ENCODE measurements around the gene NHEJ1.

NHEJ1 gene

DNA sequence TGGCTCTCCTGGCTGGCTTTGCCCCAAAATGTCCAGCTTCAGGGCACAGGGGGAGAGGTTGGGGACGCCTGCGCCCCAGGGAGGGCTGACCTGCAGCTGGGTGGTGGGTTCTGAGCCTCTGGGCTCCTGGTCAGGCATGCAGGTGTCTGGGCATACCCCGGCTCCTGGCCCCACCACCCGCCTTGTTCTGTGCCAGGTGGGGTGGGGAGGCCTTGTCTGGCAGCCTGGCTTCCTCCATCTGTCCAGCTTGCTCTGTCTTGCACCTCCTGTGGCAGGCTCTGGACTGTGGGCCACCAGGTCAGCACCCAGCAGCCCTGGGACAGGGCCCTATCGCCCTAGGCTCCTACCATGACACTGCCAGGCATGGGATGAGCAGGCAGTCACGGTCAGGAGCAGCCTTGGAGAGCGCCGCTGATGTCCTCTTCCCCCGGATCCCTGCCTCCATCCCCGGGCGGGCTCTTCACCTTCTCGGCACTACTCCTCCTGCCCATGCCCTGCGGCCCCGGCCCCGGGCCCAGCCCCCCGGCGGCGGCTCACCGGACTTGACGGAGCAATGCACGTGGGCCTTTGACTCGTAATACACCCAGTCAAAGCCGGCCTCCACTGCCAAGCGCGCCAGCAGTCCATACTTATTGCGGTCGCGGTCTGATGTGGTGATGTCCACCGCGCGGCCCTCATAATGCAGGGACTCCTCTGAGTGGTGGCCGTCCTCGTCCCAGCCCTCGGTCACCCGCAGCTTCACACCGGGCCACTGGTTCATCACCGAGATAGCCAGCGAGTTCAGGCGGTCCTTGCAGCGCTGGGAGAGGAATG lies 103.5 kb downstream of the NHEJ1 start:
- DNase-seq, result no peak

DNA sequence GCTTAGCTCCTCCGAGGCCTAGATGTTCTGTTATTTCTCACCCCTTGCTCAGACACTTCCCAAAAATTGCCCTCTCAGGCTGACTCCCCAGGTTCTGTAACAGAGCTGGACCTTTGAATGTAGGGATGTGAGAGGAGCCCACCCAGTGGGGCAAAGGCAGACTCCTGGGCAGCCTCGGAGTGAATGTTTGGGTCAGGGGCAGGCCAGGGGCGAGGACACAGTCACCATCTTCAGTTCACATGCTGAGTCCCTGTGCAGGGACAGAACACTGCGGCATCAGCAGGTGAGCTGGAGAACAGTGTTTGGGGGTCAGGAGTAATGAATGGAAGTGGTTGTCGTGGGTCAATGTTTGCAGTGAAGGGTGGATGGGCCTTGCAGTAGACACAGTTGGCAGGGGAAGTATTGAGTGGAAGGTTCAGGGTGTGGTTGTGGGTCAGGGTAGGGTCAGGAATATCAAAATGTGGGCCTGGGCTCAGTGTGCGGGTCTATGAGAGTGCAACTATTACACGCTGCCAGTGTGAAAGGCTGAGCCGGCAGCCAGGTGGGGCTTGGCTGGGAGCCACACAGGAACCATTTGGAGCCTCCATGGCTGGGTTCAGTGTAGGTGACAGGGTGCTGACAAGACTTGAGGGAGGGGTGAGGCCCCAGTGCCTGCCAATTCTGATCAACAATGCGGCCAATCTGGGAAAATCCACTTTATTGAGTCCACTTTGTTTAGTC lies 104.3 kb downstream of the NHEJ1 start:
- DNase-seq, result no peak

DNA sequence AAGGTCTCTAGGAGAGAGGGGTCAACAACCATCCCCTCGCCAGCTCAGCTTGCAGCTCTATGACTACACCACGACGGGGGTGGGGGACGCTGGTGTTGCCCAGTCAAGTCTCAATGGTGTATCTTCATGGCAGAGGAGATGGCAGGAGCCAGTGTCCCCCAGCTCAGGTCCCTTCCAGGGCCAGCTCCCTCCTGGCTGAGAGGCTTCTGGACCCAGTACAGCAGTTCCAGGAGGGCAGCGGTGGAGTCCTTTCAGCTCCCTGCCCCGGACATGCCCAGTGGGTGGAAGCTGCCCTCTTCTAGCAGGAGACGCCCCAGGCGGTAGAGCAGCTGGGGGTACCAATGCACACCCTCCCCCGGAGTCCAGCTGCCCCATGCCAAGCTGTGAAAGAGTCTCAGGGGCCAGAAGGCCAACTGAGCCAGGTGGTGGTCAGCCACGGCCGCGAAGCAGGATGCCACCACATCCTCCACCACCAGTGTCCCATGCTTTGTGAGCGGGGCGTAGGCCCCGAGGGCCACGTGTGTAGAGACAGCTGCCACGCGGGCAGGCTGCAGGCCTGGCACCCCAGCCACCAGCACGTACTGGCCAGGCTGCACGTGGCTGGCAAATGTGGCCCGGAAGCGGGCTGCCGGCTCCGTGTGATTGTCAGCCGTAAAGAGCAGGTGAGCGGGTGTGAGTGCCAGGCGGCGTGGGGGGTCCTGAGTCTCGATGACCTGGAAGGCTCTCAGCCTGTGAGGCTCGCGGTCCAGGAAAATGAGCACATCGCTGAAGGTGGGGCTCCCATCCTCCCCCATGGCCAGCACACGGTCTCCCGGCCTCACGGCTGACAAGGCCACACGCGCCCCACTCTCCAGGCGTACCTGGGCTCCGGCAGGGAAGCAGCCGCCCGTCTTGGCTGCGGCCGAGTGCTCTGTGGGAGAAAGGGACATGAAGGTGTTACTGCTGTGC lies 105.4 kb downstream of the NHEJ1 start:
- no peak for DNase-seq

- no peak for DNase-seq
Measured at GRCh38 chr2:219049282-219049681, 111.3 kb downstream of the NHEJ1 start.

DNA sequence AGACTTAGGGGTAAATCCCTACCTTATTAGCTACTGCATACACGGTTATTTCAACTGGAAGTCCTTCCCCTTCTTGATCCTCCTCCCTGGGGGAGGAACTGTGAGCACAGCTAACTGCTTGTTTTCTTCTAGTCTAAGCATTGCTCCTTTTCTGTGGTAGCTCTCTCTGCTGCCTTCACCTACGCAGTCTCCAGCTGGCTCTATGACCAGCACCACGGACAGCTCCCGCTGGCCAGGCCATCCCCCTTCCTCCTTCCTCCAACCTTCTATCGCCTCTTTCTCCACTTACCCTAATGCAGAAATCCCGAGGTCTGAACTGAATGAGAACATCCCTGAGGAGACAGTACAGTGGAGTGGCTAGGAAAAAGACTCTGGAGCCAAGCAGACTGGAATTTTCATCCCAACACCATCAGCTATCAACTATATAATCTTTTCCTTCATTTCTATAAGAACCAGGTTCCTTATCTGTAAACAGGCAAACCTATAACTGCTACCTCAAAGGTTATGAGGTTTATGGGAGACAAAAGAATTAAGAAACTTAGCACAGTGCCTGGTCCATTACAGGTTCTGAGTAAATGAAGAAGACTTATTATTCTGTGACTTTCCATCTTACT lies 114.6 kb downstream of the NHEJ1 start:
- peak; percentile 37 to 48 for DNase-seq

GRCh38 chr2:219042750-219043149 lies 117.9 kb downstream of the NHEJ1 start:
- DNase-seq, result no peak

GRCh38 chr2:219042157-219042556 lies 118.5 kb downstream of the NHEJ1 start:
- DNase-seq, result no peak

DNA sequence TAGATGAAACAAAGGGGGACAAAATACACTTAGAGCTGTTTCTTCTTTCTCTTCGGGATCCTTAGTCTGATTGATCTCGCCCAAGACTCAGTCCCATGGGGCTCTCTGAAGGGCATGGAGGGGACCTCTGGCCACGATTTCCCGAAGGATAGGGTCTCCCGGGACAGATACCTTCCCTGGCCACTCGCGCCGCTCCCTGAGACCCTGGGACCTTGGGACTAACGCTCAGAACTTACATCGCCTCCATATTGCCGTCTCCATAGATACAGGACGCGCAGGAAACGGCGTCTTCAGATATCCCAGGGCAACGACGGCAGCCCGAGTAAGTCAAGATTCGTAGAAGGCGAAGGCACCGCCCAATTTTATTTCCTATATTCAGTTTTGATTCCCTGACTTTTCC lies 119.4 kb downstream of the NHEJ1 start, which contains the start of gene CFAP65:
Gene CFAP65, minus strand, starts transcription at position 265 of the 400 bp plus-strand sequence. CDS start 2,468 bp downstream, outside the sequence.
- DNase-seq, result peak; percentile 15 to 47

- DNase-seq, result no peak
Measured at GRCh38 chr2:219038600-219038999, 122.0 kb downstream of the NHEJ1 start.

- DNase-seq, result no peak
Measured at GRCh38 chr2:219037783-219038499, 122.7 kb downstream of the NHEJ1 start.

GRCh38 chr2:219035942-219036341 lies 124.7 kb downstream of the NHEJ1 start:
- DNase-seq, result no peak

DNA sequence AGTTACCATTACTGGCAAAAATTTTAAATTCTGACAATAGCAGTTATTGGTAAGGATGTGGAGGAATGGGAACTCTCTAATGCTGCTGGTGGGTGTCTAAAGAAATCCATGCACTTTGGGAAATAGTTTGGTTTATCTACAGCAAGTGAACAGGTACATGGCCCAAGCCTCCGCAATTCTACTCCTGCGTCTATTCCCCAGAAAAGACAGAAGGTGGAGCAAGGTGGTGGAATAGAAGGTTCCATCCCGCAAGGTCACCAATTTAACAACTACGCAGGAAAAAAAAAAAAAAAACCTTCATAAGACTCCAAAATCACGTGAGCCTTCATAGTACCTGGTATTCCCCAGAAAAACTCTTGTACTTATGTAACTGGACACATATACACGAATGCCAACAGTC lies 125.8 kb downstream of the NHEJ1 start:
- no peak for DNase-seq

DNA sequence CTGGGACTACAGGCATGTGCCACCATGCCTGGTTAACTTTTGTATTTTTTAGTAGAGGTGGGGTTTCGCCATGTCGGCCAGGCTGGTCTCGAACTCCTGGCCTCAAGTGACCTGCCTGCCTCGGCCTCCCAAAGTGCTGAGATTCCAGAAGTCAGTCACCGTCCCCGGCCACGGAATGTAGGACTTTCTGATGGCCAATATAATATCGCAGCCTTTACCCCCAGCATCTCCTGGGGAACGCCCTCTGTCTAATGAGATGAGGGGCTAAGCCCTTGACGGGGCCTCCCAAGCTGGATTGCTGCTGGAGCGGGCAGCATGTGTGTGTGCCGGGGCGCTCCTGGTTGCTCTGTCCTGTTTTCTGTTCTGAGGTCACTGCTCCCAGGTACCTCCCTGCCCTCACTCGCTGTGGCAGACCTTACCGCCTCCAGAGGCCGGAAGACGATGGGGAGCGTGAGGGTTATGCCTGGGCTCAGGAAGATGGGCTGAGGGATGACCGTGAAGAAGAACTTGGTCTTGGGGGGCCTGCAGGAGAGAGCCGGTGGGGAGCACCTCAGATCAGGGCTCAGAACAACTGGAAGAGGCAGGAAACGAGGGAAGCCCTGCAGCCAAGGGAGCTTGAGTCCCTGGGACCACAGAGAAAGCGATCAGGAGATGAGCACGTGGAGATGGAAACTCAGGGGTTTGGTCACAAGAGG lies 128.4 kb downstream of the NHEJ1 start:
- DNase-seq, result no peak

- DNase-seq, result no peak
Measured at GRCh38 chr2:219031005-219031738, 129.4 kb downstream of the NHEJ1 start.

DNA sequence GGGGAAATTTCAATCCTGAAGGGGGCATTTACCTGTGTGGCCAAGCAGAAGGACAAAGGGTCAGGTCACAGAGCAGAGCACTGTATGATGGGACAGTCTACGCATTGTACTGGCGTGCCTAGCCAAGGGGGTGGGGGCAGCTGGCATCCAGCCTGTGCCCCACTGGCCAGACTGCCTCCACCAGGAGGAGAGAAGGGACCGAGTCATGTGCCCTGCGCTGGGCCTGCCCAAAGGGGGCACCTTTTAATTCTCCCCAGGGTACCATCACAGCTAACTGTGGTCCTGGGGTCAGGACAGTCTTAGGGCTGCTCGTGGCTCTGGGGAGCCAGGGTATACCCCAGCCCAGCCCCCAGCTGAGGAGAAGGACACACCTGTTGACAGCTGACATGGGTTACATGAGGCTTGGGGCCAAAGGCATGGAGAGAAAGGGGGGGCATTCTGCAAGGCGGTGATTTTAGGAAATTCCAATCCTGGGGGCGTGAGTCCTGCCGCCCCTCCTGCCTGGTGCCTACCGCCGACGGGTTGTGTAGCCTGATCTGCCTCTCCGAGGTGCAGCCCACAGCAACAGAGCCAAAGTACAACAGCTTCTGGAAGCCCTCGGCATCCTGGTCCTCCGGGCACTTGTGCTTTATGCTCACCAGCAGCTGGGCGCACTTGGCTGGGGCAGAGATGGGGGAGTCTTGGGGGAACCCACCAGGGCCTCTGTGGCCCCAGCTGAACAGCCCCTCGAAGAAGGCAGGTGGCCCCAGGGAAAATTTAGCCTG lies 130.3 kb downstream of the NHEJ1 start:
- no peak for DNase-seq

GRCh38 chr2:219029829-219030165 lies 130.8 kb downstream of the NHEJ1 start:
- DNase-seq, result peak; percentile 65 to 78

GRCh38 chr2:219028996-219029828 lies 131.4 kb downstream of the NHEJ1 start:
- DNase-seq, result no peak

GRCh38 chr2:219028141-219028540 lies 132.5 kb downstream of the NHEJ1 start:
- no peak for DNase-seq
